ENCODE data around the gene PPP2R2C.

The PPP2R2C gene

GRCh38 chr4:6294705-6295421 is 177.6 kb downstream of the PPP2R2C start (continued):
- TF ChIP-seq ZNF398 (tag by site-specific recombination; IDR thresholded peaks at IDR 0.05), result no peak
- TF ChIP-seq YY1 (tag by site-specific recombination; IDR thresholded peaks at IDR 0.05), result no peak
- TF ChIP-seq GLI4 (tag by site-specific recombination; IDR thresholded peaks at IDR 0.05), result no peak
- no peak for TF ChIP-seq ZNF184 (tag by site-specific recombination; IDR thresholded peaks at IDR 0.05)
- TF ChIP-seq AEBP2 (tag by site-specific recombination; IDR thresholded peaks at IDR 0.05; ENCODE audit: borderline replicate concordance), result no peak
- TF ChIP-seq ZSCAN16 (tag by site-specific recombination; IDR thresholded peaks at IDR 0.05), result no peak
- no peak for TF ChIP-seq ZFP41 (tag by site-specific recombination; IDR thresholded peaks at IDR 0.05; ENCODE audit: borderline replicate concordance)
- TF ChIP-seq ZNF701 (tag by site-specific recombination; IDR thresholded peaks at IDR 0.05), result no peak
- TF ChIP-seq ZBTB6 (tag by site-specific recombination; IDR thresholded peaks at IDR 0.05), result no peak

- Histone ChIP-seq H3K4me1 (ENCODE audit: control insufficient read depth, insufficient read depth, low read length) (no peaks in the 10 kb centered on the region), H3K4me3 (ENCODE audit: low read depth, low read length) (no peak overlapping the region), H3K36me3 (ENCODE audit: control insufficient read depth in 2 of 2, insufficient read depth in 1 of 2, low read length in 2 of 2) (peaks cover 0 to 69% of the 10 kb centered on the region in 2 experiments; a peak in 1 of 3 replicates), H3K9me3 (ENCODE audit: control insufficient read depth, insufficient read depth, low read depth, low read length) (no peaks in the 10 kb centered on the region), H3K27ac (ENCODE audit: extremely low read depth, low read depth, low read length) (no peak overlapping the region)
- CTCF ChIA-PET, result no interaction called here
- no peak for TF ChIP-seq ZNF302 (tag by site-specific recombination; IDR thresholded peaks at IDR 0.05; ENCODE audit: low read depth)
- TF ChIP-seq ZNF560 (tag by site-specific recombination; IDR thresholded peaks at IDR 0.05; ENCODE audit: borderline replicate concordance), result no peak
- TF ChIP-seq TSHZ1 (tag by site-specific recombination; IDR thresholded peaks at IDR 0.05; ENCODE audit: borderline replicate concordance), result no peak
- POLR2A ChIA-PET, result no interaction called here
Measured at GRCh38 chr4:6293661-6294060, 178.8 kb downstream of the PPP2R2C start.

GRCh38 chr4:6293097-6293445 is 179.3 kb downstream of the PPP2R2C start:
- Histone ChIP-seq H3K4me1 (ENCODE audit: control insufficient read depth, insufficient read depth, low read length) (no peaks in the 10 kb centered on the region), H3K4me3 (ENCODE audit: low read depth, low read length) (no peak overlapping the region), H3K27ac (ENCODE audit: extremely low read depth, low read depth, low read length) (no peak overlapping the region), H3K9me3 (ENCODE audit: control insufficient read depth, insufficient read depth, low read depth, low read length) (no peaks in the 10 kb centered on the region), H3K36me3 (ENCODE audit: control insufficient read depth in 2 of 2, insufficient read depth in 1 of 2, low read length in 2 of 2) (peaks cover 0 to 70% of the 10 kb centered on the region in 2 experiments; a peak in 1 of 3 replicates)
- ChIA-PET CTCF (no interaction called here), POLR2A (no interaction called here)
- TF ChIP-seq ZNF362 (tag by site-specific recombination; IDR thresholded peaks at IDR 0.05), result no peak
- TF ChIP-seq ZNF169 (tag by site-specific recombination; IDR thresholded peaks at IDR 0.05), result no peak
- no peak for TF ChIP-seq ZNF146 (tag by site-specific recombination; IDR thresholded peaks at IDR 0.05)
- no peak for TF ChIP-seq ZNF112 (tag by site-specific recombination; IDR thresholded peaks at IDR 0.05)
- no peak for TF ChIP-seq ZBTB17 (tag by site-specific recombination; IDR thresholded peaks at IDR 0.05)
- TF ChIP-seq GLIS1 (tag by site-specific recombination; IDR thresholded peaks at IDR 0.05), result no peak
- no peak for TF ChIP-seq ZSCAN18 (tag by site-specific recombination; IDR thresholded peaks at IDR 0.05)
- no peak for TF ChIP-seq ZEB2 (tag by site-specific recombination; IDR thresholded peaks at IDR 0.05)
- TF ChIP-seq ZNF341 (tag by site-specific recombination; IDR thresholded peaks at IDR 0.05; ENCODE audit: low read depth), result no peak
- no peak for TF ChIP-seq GLI4 (tag by site-specific recombination; IDR thresholded peaks at IDR 0.05)
- no peak for TF ChIP-seq FEZF1 (tag by site-specific recombination; IDR thresholded peaks at IDR 0.05)
- no peak for TF ChIP-seq ZFHX2 (tag by site-specific recombination; conservative IDR thresholded peaks at IDR 0.05)
